GM21360 (cell line): ENCODE measurements around the gene FOXP1.

Experiments
- ATAC-seq: cut with Tn5 transposase; IDR thresholded peaks from one replicate; pipeline ENCODE4 v1.9.1; 2021; ENCODE audit warnings: mild to moderate bottlenecking, moderate library complexity; ENCODE audit not compliant: unreplicated experiment

Gene FOXP1

DNA sequence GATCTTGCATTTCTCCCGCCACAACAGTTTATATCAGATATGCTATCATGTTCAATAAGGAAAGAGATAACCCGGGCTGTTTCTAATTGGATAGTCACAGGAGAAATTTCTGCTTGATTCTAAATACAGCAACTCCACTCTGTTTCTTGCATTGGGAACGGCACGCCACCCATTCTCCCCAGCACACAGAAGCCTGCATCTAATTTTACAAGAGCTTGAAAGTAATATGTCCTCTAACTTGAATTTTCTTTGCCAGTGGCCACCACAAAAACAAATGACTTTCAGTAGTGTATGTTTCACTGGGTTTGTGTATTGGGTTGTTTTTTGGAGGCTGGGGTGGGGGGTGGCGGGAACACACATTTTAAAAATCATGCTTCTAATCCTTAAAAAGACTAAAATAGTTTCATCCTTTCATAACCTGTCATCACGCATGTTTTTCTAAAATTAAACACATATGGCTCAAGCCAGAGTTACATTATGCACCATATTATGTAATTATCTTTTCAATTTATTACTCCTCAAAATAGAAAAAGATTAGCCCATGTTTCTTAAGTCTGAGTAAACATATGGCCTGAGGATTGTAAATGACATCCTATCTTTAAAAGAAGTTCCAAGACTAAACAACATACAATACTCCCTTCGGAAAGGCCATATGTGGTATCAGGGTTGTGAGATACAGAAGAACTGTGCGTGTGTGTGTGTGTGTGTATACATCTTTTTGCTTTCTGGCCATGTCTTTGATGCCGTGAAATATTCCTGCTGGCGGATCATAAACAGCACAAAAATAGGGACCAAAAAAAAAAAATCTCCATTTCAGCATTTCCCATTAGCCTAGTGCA is 176.3 kb downstream of the FOXP1 start:
- ATAC-seq, result no peak

DNA sequence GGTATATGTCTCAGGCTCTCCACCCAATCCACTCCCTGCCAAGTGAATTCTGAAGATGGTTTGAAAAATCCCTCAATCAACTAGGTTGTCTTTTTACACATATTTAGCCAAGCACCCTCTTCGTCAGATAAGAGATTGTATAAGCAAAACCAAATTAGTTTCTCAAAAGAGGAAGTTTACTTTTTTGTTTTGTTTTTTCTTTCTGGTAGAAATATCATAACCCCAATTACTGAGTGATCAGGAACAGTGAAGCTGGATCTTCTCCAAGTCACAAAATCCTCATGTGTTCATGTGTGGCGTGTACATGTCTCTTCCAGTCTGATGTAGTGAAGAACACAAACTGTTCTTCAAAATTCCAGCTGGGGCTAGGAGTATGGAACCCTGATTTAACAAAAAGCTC is 180.6 kb downstream of the FOXP1 start:
- ATAC-seq, result no peak

- ATAC-seq, result no peak
Measured at GRCh38 chr3:71402280-71402679, 181.2 kb downstream of the FOXP1 start.

DNA sequence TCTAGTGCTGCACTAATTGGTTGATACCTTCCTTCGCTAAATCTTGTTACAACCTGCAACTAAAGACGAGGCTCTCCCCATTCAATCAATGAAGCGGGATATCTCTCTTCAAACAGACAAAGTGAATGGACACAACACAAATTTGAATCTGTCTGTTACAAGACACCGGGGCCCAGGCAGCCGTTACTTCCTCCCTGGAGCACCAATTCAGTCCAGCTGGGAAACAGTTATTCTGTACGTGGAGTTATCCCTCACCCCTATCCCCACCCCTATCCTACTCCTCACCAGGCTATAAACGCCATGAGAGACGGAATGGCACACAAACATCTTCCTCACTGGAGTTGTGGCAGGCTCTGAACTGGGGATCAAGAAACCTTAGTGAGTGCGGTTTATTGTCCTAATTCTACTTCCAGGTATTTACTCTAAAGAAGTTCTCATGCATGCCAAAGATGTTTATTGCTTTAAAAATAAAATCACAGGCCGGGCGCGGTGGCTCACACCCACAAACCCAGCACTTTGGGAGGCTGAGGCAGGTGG is 181.8 kb downstream of the FOXP1 start:
- no peak for ATAC-seq

DNA sequence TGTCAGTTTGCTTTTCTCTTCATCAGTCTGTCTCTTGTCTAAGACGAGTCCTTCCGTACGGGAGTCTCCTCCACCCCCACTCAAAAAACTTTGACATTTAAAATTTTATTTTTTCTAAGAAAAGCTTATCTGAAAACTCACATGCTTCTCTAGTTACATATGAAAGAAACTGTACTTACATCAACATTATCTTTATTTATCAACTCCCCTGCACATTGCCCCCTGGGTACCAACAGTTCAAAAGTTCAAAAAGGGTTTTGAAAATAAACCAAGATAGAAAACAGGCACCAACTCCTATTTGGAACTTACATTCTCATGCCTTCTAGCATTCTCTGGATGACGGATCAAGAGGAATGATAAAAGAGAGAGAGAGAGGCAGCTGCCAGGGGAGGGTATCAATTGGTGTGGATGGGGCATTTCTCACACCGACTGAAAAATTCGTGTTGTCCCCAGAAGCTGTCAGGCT is 182.5 kb downstream of the FOXP1 start:
- ATAC-seq, result no peak

DNA sequence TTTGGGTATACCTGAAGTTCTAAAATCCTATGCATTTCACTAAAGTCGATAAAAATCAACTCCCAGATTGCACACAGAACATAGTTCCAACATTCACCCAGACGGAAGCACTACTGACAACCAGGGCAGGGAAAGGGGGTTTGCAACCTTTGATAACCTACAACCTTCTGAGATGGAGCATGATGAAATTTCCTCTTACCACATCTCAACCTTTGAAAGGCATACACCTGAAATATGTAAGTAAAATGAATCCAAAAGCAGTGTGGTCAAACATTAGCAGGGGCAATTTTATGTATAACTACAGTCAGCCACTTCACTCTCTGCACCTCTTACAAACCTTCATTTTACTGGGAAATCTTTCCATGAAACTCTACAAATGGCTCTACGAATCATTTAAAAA is 184.1 kb downstream of the FOXP1 start:
- no peak for ATAC-seq

GRCh38 chr3:71398157-71398836 is 185.2 kb downstream of the FOXP1 start:
- ATAC-seq, result no peak

GRCh38 chr3:71397726-71398125 is 185.8 kb downstream of the FOXP1 start:
- ATAC-seq, result no peak

- ATAC-seq, result no peak
Measured at GRCh38 chr3:71397046-71397445, 186.5 kb downstream of the FOXP1 start.

- ATAC-seq, result no peak
Measured at GRCh38 chr3:71395927-71396695, 187.4 kb downstream of the FOXP1 start.

GRCh38 chr3:71395470-71395869 is 188.1 kb downstream of the FOXP1 start:
- no peak for ATAC-seq

DNA sequence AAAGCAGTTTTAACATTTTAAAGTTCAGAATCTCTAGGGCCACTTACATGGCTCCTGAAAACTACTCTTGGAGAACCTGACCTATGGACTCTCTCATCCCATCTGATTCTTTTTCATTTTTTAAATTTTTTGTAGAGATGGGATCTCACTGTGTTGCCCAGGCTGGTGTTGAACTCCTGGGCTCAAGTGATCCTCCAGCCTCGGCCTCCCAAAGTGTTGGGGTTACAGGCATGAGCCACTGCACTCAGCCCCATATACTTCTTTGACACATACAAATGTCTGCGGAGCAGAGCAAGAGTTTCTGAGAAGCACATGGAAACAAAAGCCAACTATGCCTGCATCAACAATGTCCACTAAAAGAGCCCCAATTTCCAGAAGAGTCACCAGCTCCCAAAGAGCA is 189.8 kb downstream of the FOXP1 start:
- no peak for ATAC-seq

DNA sequence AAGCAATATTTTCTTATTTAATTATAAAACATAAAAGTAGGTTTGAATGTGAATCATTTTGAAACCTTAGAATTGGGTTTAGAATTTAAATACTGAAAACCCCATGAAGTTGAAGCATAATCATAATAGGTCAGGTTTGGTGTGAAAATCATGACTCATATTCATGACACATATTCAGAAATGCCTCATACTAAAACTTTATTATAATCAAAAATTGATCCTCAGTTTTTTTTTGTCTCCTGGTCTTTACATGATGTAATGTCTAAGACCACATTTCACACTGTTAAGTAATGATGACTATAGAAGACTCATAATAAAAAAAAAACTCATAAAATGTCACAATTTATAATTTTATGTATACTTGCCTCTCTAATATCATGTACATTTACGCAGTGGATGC is 190.4 kb downstream of the FOXP1 start:
- ATAC-seq, result peak; percentile 42

GRCh38 chr3:71392251-71392650 is 191.3 kb downstream of the FOXP1 start:
- peak; percentile 59 for ATAC-seq

DNA sequence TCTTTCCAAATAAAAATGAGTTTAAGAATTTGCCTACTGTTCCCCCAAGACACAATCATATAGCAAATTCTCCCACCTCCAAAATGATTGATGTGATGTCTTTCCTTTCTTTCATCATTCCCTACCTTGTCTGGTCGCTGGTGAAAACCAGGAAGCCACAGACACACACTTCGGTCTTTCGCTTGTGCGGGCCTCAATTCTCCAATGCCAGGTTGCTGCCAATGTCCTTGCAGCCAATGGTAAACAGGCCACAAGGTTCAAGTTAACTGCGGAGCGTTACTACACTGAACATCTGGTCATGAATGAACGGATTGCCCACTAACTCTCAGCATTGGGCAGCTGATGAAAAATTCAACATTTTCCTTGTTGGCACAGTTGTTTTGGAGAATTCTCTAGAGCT is 192.2 kb downstream of the FOXP1 start:
- ATAC-seq, result no peak

GRCh38 chr3:71389911-71390573 is 193.5 kb downstream of the FOXP1 start:
- ATAC-seq, result no peak

GRCh38 chr3:71389191-71389590 is 194.3 kb downstream of the FOXP1 start:
- no peak for ATAC-seq

- no peak for ATAC-seq
Measured at GRCh38 chr3:71388535-71389120, 194.9 kb downstream of the FOXP1 start.

GRCh38 chr3:71387586-71387985 is 195.9 kb downstream of the FOXP1 start:
- ATAC-seq, result no peak
